HEK293T (cell line): ENCODE data around the gene RNF40.

Experiments used
- ARNT ChIP-seq: fragments of 450-650 bp; IDR thresholded peaks from 2 replicates; pipeline ENCODE4 v1.6.1; 2017; ENCODE audit warnings: mild to moderate bottlenecking
- BHLHE40 ChIP-seq: fragments of 450-650 bp; IDR thresholded peaks from 2 replicates; pipeline ENCODE4 v1.6.1; 2016; ENCODE audit warnings: mild to moderate bottlenecking, moderate library complexity, borderline replicate concordance
- ELF4 ChIP-seq: fragments of 450-650 bp; IDR thresholded peaks from 2 replicates; pipeline ENCODE4 v1.6.1; 2017; ENCODE audit warnings: antibody characterized with exemption
- FOXK2 ChIP-seq: fragments of 450-650 bp; IDR thresholded peaks from 2 replicates; pipeline ENCODE4 v1.6.1; 2016; ENCODE audit warnings: mild to moderate bottlenecking
- HDGF ChIP-seq: fragments of 450-650 bp; IDR thresholded peaks from 2 replicates; pipeline ENCODE4 v1.6.1; 2017; ENCODE audit warnings: antibody characterized with exemption, borderline replicate concordance
- SP1 ChIP-seq: fragments of 450-650 bp; IDR thresholded peaks from 2 replicates; pipeline ENCODE4 v1.6.1; 2017
- TARDBP ChIP-seq: fragments of 450-650 bp; IDR thresholded peaks from 2 replicates; pipeline ENCODE4 v1.6.1; 2016
- ZNF384 ChIP-seq: fragments of 450-650 bp; IDR thresholded peaks from 2 replicates; pipeline ENCODE4 v1.6.1; 2016
- TF ChIP-seq, protein P1 (sequence below): fragments of 450-650 bp; IDR thresholded peaks from 2 replicates; pipeline ENCODE4 v1.6.1; 2016

DNA sequence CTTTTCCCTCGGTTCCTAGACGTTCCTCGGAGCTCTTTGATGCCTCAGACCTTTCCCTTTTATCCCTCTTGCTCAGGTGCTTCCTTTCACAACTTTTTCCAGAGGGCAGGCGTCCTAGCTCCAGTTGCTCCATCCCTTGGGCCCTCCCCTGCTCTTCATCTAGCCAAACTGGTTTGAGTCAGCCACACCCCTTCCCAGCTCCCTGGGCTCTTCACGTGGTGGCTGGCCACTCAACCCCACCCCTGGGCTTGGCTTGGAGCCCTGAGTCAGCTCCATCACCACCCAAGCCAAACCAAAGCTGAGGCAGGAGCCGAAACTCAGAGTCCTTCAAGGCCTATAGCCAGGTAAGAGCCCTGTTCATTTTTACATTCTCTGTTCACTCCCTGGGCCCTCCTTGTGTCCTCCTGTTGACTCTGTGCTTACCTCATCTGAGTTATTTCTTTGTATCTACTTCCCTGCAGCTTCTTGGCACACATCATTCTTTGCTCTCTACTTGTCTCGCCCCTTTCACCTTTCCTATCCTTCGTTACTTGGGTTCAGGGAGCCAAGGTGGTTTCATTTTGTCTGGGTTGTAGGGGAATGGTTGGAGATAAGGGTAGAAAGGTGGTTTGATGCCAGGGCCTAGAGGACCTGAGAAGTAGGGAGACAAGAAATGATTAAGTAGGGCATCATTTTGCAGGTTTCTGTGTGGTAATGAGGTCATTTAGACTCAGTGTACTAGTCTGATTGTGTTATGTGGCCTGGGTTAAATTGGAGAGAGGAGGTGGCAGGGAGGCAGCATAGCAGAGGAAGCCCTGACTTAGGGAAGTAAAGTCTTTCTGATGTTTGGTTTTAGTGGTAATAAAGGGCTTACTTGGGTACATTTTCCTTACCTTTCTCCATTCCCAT is 21.5 kb upstream of the RNF40 start:
- no peak for TF ChIP-seq HDGF
- TF ChIP-seq SP1: no peak
- no peak for TF ChIP-seq ELF4
- no peak for TF ChIP-seq FOXK2
- TF ChIP-seq, protein P1, sequence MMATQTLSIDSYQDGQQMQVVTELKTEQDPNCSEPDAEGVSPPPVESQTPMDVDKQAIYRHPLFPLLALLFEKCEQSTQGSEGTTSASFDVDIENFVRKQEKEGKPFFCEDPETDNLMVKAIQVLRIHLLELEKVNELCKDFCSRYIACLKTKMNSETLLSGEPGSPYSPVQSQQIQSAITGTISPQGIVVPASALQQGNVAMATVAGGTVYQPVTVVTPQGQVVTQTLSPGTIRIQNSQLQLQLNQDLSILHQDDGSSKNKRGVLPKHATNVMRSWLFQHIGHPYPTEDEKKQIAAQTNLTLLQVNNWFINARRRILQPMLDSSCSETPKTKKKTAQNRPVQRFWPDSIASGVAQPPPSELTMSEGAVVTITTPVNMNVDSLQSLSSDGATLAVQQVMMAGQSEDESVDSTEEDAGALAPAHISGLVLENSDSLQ: no peak
- TF ChIP-seq ZNF384: no peak
- no peak for TF ChIP-seq BHLHE40
- TF ChIP-seq TARDBP: no peak
- no peak for TF ChIP-seq ARNT
